ENCODE results near the gene DHRS9.

Gene DHRS9

GRCh38 chr2:169093535-169093934, 24.2 kb downstream of the DHRS9 start:
- DNase-seq (ENCODE audit: low read depth in 2 of 3, low spot score in 2 of 3): no peak

GRCh38 chr2:169094676-169095075, 25.3 kb downstream of the DHRS9 start:
- no peak for DNase-seq (ENCODE audit: low read depth in 2 of 3, low spot score in 2 of 3)

- no peak for DNase-seq (ENCODE audit: low read depth in 2 of 3, low spot score in 2 of 3)
Measured at GRCh38 chr2:169095621-169096105, 26.3 kb downstream of the DHRS9 start.

- no peak for DNase-seq (ENCODE audit: low read depth in 2 of 3, low spot score in 2 of 3)
Measured at GRCh38 chr2:169104848-169105247, 35.5 kb downstream of the DHRS9 start.

GRCh38 chr2:169105476-169105875, 36.1 kb downstream of the DHRS9 start:
- no peak for DNase-seq (ENCODE audit: low read depth in 2 of 3, low spot score in 2 of 3)

- no peak for DNase-seq (ENCODE audit: low read depth in 2 of 3, low spot score in 2 of 3)
Measured at GRCh38 chr2:169106134-169106533, 36.8 kb downstream of the DHRS9 start.

DNA sequence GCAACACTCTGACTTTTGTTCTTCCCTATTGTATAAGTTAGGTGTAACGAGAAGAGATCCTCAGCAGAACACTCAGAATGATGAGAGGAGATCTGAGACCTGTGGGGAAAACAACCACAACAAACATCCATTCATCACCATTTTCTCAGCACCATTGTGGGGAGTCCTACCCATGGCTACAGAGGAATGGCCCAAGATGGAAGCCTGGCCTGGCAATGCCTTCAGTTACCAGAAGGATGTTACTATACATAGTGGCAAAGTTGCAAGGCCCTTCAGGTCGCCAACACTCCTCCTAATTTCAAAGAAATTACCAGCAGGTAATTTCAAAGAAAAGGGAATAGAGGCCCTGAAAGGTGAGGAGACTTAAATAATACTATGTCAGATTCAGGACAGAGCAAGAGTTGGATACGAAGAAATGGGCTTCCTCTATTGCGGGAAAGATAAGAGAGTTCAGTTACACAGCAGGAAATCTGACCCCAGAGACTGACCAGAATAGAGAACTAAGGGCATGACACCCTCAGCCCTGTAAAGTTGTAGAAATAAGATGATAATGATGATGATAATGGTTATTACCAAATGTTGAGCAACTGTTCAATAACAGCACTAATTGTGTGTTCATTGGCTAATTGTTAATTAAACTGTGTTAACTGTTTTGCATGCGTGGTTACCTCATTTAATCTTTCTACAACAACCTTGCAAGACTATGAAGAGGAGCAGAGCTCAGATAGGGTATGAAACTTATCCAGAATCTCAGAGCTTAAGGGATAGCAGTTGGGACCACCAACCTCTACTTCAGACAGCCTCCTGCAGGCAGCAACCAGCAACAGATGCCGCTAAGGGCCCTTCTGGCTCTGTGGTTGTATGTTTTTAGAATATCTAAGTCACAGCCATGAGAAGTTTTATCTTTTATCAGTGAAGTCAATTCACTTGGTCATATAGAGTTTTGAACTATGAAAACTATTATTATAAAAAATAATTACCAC, 37.5 kb downstream of the DHRS9 start:
- no peak for DNase-seq (ENCODE audit: low read depth in 2 of 3, low spot score in 2 of 3)

GRCh38 chr2:169107645-169108044, 38.3 kb downstream of the DHRS9 start:
- no peak for DNase-seq (ENCODE audit: low read depth in 2 of 3, low spot score in 2 of 3)

- DNase-seq (ENCODE audit: low read depth in 2 of 3, low spot score in 2 of 3): no peak
Measured at GRCh38 chr2:169108099-169108884, 38.9 kb downstream of the DHRS9 start.

- peak; percentile 12 to 52 (median 50) for DNase-seq (ENCODE audit: low read depth in 2 of 3, low spot score in 2 of 3)
Measured at GRCh38 chr2:169109502-169110409, 40.4 kb downstream of the DHRS9 start.

GRCh38 chr2:169110419-169110818, 41.1 kb downstream of the DHRS9 start:
- no peak for DNase-seq (ENCODE audit: low read depth in 2 of 3, low spot score in 2 of 3)

DNA sequence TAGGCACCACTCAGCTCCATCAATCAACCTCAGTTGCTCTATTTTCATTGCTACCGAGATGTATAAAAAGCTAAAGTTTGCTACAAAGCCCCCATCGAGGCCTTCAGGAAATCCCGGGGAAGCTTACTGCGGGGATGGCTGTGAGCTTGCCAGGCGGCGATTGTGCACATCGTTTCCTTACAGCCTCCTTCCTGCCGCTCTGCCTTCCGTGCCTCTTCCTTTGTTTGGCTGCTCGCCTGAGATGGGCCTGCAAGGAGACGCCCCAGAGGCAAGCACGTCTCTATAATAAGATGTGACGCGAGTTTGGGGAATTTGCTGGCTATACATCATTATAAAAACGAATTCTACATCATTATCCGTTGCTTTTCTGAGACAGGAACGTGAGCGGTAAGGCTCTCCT, 41.6 kb downstream of the DHRS9 start:
- DNase-seq (ENCODE audit: low read depth in 2 of 3, low spot score in 2 of 3): no peak

DNA sequence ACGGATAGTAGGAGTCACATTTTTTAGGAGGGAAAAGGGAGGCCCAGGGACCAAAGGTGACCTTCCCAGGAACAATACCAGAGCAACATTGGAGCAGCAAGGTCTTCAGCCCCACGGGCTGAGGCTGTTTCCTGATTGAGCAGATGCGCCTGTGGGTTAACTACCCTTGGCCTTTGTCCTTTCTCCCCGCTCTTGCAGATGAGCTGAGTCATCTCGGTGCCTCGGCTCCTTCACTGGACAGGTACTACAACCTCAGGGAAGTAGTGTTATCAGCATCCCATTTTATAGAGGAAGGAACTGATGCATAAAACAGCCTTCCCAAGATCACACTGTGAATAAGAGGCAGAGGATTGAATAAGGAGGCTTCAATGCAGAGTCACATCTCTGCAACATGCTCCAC, 43.5 kb downstream of the DHRS9 start:
- DNase-seq (ENCODE audit: low read depth in 2 of 3, low spot score in 2 of 3): no peak

DNA sequence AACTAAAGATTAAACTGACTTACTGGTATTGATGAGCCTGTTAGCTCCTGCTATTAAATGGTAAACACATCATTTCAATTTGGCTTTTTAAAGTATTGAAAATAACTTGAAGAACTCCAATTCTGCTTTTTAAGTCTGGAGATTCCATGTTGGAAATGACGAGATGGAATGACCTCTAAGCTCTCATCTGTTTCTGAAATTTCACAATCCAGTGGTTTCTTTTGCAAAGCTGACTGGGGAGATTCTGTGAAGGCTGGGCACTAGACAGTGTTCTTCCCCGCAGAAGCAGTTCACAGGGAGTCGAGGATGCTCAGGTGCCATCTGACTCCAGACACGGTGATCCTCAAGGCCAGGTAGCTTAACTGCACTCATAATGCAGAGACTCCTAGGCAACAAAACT, 44.7 kb downstream of the DHRS9 start:
- no peak for DNase-seq (ENCODE audit: low read depth in 2 of 3, low spot score in 2 of 3)

DNA sequence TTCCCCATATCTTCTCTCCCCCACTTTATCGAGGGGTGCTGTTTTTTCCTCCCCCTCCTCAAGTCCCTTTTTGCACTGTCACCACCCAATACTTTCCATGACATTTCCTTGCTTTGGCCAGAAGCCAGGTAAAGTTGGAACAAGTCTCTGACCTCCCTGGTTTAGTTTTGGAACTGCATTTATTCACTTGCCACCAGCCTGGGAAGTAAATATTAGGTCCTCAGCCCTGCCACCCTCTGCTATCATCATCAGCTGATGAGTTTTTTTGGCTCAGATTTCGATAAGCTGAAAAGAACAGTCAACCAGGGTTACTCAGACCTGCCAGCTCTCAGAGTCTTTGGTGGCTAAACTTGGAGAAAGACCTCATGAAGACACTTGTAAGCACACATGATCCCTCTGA, 47.0 kb downstream of the DHRS9 start:
- DNase-seq (ENCODE audit: low read depth in 2 of 3, low spot score in 2 of 3): no peak

DNA sequence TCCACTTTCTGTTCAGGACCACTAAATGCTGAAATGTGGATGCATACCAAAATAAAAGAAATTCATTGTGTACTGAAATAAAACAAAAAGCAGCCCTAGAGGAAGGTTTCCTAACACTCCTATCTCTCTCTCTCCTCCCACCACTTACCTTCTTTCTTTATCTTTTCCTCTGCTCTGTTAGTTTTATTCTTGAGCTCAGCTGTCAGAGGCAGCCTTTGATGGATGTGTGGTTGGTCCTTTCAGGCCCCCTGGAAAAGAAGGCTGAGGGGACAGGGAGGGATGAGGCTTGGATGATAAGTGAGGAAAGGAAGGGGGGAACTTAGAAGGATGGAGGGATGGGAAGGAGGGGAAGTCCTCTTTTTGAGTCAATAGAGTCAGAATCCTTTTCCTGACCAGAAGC, 47.6 kb downstream of the DHRS9 start:
- DNase-seq (ENCODE audit: low read depth in 2 of 3, low spot score in 2 of 3): no peak

GRCh38 chr2:169118060-169118459, 48.7 kb downstream of the DHRS9 start:
- no peak for DNase-seq (ENCODE audit: low read depth in 2 of 3, low spot score in 2 of 3)

DNA sequence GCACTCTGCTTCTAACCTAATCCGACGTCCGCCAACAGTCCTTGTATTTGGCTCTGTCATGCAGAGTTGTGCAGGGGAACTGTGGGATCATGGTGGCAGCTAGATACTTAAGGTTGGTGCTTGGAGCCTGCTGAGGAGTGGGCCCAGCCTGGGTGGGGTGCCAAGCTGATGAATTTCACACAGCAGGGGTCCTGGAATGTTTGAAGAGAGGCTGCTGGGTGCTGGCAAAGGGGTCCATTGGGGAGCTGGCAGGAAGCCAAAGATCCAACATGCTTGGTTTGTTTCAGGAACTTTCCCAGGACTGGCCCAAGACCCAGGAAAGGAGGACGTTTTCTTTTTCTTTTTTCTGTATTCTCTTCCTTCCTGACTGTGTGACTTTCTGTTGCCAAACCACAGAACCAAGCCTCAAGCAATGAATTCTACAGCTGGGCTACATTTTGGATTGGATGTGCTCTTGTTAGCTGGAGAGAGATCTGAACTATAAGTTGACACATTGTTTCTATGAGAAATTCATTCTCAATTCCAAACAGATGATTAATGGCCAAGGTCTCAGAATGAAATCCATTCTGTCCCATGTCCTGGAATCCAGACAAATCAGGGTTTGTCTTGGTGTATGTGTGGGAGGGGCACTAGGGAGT, 49.9 kb downstream of the DHRS9 start:
- no peak for DNase-seq (ENCODE audit: low read depth in 2 of 3, low spot score in 2 of 3)

GRCh38 chr2:169119851-169120250, 50.5 kb downstream of the DHRS9 start:
- DNase-seq (ENCODE audit: low read depth in 2 of 3, low spot score in 2 of 3): no peak

- DNase-seq (ENCODE audit: low read depth in 2 of 3, low spot score in 2 of 3): no peak
Measured at GRCh38 chr2:169129703-169130243, 60.4 kb downstream of the DHRS9 start.

All from activated CD8-positive, alpha-beta memory T cell treated with anti-CD3 and anti-CD28 coated beads for 48 hours (primary cell).